Hindlimb muscle (tissue), 1 donor: ENCODE data around the gene ZDHHC8. TPM values are rescaled to one million over a fixed set of nuclear protein-coding genes. Genes with fewer than 3 reads are reported as not detected.

Experiments
- polyA plus RNA-seq: library from polyadenylated mRNA; unstranded; fragments of 120-200 nt; gene quantifications from one replicate; pipeline ENCODE4 v1.2.1, GENCODE V29; 2013; ENCODE audit not compliant: insufficient read length

ZDHHC8 gene
- polyA plus RNA-seq, 1 donor = 48.7 TPM

Other genes starting within 250 kb of the ZDHHC8 start
- gene COMT, start 190.0 kb upstream of the ZDHHC8 start, polyA plus RNA-seq = 99.6 TPM
- 22.9 TPM for gene TXNRD2, start 190.0 kb upstream of the ZDHHC8 start, polyA plus RNA-seq
- gene ARVCF, start 115.0 kb upstream of the ZDHHC8 start, polyA plus RNA-seq = 134 TPM
- gene TANGO2, start 110.7 kb upstream of the ZDHHC8 start, polyA plus RNA-seq = 12.6 TPM
- gene DGCR8, start 51.6 kb upstream of the ZDHHC8 start, polyA plus RNA-seq = 45.3 TPM
- gene RANBP1, start 15.7 kb upstream of the ZDHHC8 start, polyA plus RNA-seq = 98.6 TPM
- 50.7 TPM for gene TRMT2A, start 14.6 kb upstream of the ZDHHC8 start, polyA plus RNA-seq
- 1.8 TPM for gene CCDC188, start 19.3 kb downstream of the ZDHHC8 start, polyA plus RNA-seq
- 25.1 TPM for gene RTN4R, start 136.5 kb downstream of the ZDHHC8 start, polyA plus RNA-seq
- 60.6 TPM for gene DGCR6L, start 188.3 kb downstream of the ZDHHC8 start, polyA plus RNA-seq